Measurements from ENCODE around the gene TNRC6C. TPM values are rescaled to one million over a fixed set of nuclear protein-coding genes. Genes with fewer than 3 reads are reported as not detected.

The TNRC6C gene
- total and polyA plus RNA-seq, 8 donors, result 14.0 to 20.3 (median 16.6) TPM

GRCh38 chr17:78037280-78037679 is 78.8 kb downstream of the TNRC6C start:
- no peak for ATAC-seq
- no peaks in the 10 kb centered on the region for H3K27me3 ChIP-seq
- DNase-seq, result no peak
- TF ChIP-seq, protein P1, sequence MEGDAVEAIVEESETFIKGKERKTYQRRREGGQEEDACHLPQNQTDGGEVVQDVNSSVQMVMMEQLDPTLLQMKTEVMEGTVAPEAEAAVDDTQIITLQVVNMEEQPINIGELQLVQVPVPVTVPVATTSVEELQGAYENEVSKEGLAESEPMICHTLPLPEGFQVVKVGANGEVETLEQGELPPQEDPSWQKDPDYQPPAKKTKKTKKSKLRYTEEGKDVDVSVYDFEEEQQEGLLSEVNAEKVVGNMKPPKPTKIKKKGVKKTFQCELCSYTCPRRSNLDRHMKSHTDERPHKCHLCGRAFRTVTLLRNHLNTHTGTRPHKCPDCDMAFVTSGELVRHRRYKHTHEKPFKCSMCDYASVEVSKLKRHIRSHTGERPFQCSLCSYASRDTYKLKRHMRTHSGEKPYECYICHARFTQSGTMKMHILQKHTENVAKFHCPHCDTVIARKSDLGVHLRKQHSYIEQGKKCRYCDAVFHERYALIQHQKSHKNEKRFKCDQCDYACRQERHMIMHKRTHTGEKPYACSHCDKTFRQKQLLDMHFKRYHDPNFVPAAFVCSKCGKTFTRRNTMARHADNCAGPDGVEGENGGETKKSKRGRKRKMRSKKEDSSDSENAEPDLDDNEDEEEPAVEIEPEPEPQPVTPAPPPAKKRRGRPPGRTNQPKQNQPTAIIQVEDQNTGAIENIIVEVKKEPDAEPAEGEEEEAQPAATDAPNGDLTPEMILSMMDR (IDR thresholded peaks at IDR 0.05), result no peak
- H3K27ac ChIP-seq, result no peak overlapping the region
- H3K36me3 ChIP-seq, result peaks cover 0 to 10% of the 10 kb centered on the region in 2 donors
- H3K4me1 ChIP-seq, result peaks cover 0 to 21% of the 10 kb centered on the region in 2 donors
- intact Hi-C loops (cut with DNase I), result no loop called here
- H3K9me3 ChIP-seq, result no peaks in the 10 kb centered on the region
- H3K4me3 ChIP-seq, result no peak overlapping the region

- no peak overlapping the region for H3K4me3 ChIP-seq
- no peak for ATAC-seq
- DNase-seq, result no peak
- H3K27me3 ChIP-seq, result no peaks in the 10 kb centered on the region
- TF ChIP-seq, protein P1 (IDR thresholded peaks at IDR 0.05), result no peak
- intact Hi-C loops (cut with DNase I), result no loop called here
- peaks cover 0 to 21% of the 10 kb centered on the region in 2 donors for H3K4me1 ChIP-seq
- H3K27ac ChIP-seq, result no peak overlapping the region
- H3K9me3 ChIP-seq, result no peaks in the 10 kb centered on the region
- H3K36me3 ChIP-seq, result peaks cover 0 to 4% of the 10 kb centered on the region in 2 donors
Measured at GRCh38 chr17:78038748-78039288, 80.3 kb downstream of the TNRC6C start.

- no peak overlapping the region for H3K4me3 ChIP-seq
Measured at GRCh38 chr17:78039581-78039980, 81.1 kb downstream of the TNRC6C start.

DNA sequence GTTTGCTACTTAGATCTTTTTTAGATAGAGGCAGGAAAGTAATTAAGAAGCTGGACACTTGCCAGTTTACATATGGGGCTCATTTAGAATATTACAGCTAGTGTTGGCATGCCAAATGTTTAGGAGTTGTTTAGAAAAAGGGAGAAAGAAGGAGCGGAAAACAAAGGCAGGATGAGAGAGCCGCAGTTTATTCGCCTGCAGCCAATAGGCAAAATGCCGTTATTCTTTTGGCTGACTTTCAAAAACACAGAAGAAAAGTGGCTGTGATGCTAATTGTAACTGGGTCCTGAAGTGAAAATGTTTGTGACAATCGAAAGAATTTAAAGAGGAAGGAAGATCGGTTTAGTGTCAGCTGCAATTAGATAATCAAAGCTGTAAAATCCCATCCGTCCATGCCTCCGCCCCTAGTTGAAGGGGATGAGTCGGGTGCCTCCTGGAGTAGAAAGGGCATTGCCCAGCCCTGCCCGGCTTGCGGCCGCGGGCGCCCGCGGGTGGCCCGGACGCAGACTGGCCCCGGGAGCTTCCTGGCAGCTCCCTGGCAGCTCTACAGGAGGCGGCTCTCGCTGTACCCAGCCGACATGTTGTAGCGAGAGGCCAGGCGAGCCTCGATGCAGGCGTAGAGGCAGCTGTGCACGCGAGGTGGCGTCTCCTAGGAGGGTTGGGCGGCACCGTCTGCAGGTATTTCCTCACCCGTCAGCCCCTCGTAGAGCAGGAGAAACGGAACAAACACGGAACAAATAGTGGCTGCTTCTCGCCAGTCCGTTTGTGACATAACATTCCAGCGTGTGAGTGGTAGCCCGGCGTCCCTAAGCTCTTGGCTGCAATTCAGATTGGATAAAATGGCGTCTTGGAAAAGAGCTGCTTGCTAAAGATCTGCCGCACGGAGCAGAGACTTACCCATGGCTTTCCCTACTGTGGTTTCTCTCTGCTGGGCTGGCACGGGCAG is 82.2 kb downstream of the TNRC6C start:
- intact Hi-C loops (cut with DNase I), result no loop called here
- DNase-seq (peak; percentile 60 to 86 (median 78)), ATAC-seq (peak; percentile 90)
- H3K9me3 ChIP-seq, result no peaks in the 10 kb centered on the region
- TF ChIP-seq, protein P1 (IDR thresholded peaks at IDR 0.05), result no peak
- H3K4me1 ChIP-seq, result peaks cover 0 to 21% of the 10 kb centered on the region in 2 donors
- peak overlapping the region; percentile 34 to 45 for H3K4me3 ChIP-seq
- peak overlapping the region; percentile 89 to 92 for H3K27ac ChIP-seq
- H3K36me3 ChIP-seq, result no peaks in the 10 kb centered on the region
- no peaks in the 10 kb centered on the region for H3K27me3 ChIP-seq

More at GRCh38 chr17:78039581-78039980, 81.1 kb downstream of the TNRC6C start:
- peak overlapping the region in 1 of 2 donors; percentile 89 for H3K27ac ChIP-seq
- no peaks in the 10 kb centered on the region for H3K9me3 ChIP-seq
- intact Hi-C loops (cut with DNase I), result no loop called here
- H3K4me1 ChIP-seq, result peaks cover 0 to 21% of the 10 kb centered on the region in 2 donors
- no peaks in the 10 kb centered on the region for H3K36me3 ChIP-seq
- ATAC-seq (no peak), DNase-seq (no peak)
- H3K27me3 ChIP-seq, result no peaks in the 10 kb centered on the region
- TF ChIP-seq, protein P1 (IDR thresholded peaks at IDR 0.05), result no peak
